Naive thymus-derived CD4-positive, alpha-beta T cell (primary cell): ENCODE results near the gene SLC39A12. TPM values are rescaled to one million over a fixed set of nuclear protein-coding genes. Genes with fewer than 3 reads are reported as not detected.
"Not testable (repeated sequence)": the region's sequence is repeated elsewhere in the genome, so short reads cannot be mapped to it uniquely, and the experiment has no call there.

Source experiments
- ATAC-seq: fragments of 150-1000 bp; cut with Tn5 transposase; 2 replicates; pipeline ENCODE4 v1.10.0; 2021; ENCODE audit warnings: mild to moderate bottlenecking, moderate library complexity
- CTCF ChIA-PET: fragments of 350-600 bp; sonication (Branson Sonifier 250); formaldehyde crosslinking; loops from one replicate; lab custom pipeline; 2021; ENCODE audit warnings: antibody characterized with exemption; lab: Charles Lee
- POLR2A ChIA-PET: fragments of 350-600 bp; sonication (Branson Sonifier 250); formaldehyde crosslinking; loops from one replicate; lab custom pipeline; 2021; ENCODE audit warnings: antibody characterized with exemption, inconsistent platforms; lab: Charles Lee
- DNase-seq, 9 donors: peaks; one replicate each; pipeline versions ENCODE4 v3.0.0 to v3.0.0-alpha.2; 2020 to 2022; ENCODE audit warnings: mixed read lengths in 1 of 9
- H3K27ac ChIP-seq: one replicate; pipeline ENCODE4 v1.7.0; 2013; ENCODE audit warnings: mild to moderate bottlenecking, low read depth, low read length, moderate library complexity
- H3K27me3 ChIP-seq, 2 donors: one replicate each; pipeline ENCODE4 v1.7.0; 2013; ENCODE audit warnings: low read length in 2 of 2, mild to moderate bottlenecking in 2 of 2, moderate library complexity in 2 of 2; ENCODE audit not compliant: control insufficient read depth in 2 of 2, insufficient read depth in 2 of 2
- H3K36me3 ChIP-seq, 3 experiments: 1 replicate in 2 of 3; 2 replicates in 1 of 3; pipeline ENCODE4 v1.7.0; 2013; ENCODE audit warnings: low read length in 3 of 3, mild to moderate bottlenecking in 3 of 3, moderate library complexity in 1 of 3; ENCODE audit not compliant: insufficient read depth in 3 of 3, control insufficient read depth in 2 of 3
- H3K4me1 ChIP-seq, 2 donors: one replicate each; pipeline ENCODE4 v1.7.0; 2013; ENCODE audit warnings: low read length in 2 of 2, mild to moderate bottlenecking in 2 of 2, moderate library complexity in 1 of 2; ENCODE audit not compliant: control insufficient read depth in 2 of 2, insufficient read depth in 2 of 2
- H3K4me3 ChIP-seq: 2 replicates; pipeline ENCODE4 v1.7.0; 2013; ENCODE audit warnings: mild to moderate bottlenecking, low read length
- H3K9me3 ChIP-seq, 3 experiments: 1 replicate in 2 of 3; 2 replicates in 1 of 3; pipeline ENCODE4 v1.7.0; 2013; ENCODE audit warnings: low read length in 3 of 3; ENCODE audit not compliant: control insufficient read depth in 2 of 3
- H3K27ac Mint-ChIP-seq, 9 donors: one replicate each; pipeline ENCODE4 v1.8.0; 2020 to 2022; ENCODE audit warnings: mixed read lengths in 9 of 9, mild to moderate bottlenecking in 8 of 9, moderate library complexity in 5 of 9, inconsistent platforms in 2 of 9
- H3K27me3 Mint-ChIP-seq, 5 donors: one replicate each; pipeline ENCODE4 v1.8.0; 2021 to 2022; ENCODE audit warnings: mixed read lengths in 5 of 5, mild to moderate bottlenecking in 1 of 5
- H3K36me3 Mint-ChIP-seq, 5 donors: one replicate each; pipeline ENCODE4 v1.8.0; 2020 to 2022; ENCODE audit warnings: mixed read lengths in 5 of 5, mild to moderate bottlenecking in 3 of 5, inconsistent platforms in 1 of 5
- H3K4me1 Mint-ChIP-seq, 7 donors: one replicate each; pipeline ENCODE4 v1.8.0; 2020 to 2022; ENCODE audit warnings: mixed read lengths in 7 of 7, mild to moderate bottlenecking in 3 of 7, inconsistent platforms in 1 of 7
- H3K4me3 Mint-ChIP-seq, 10 donors: one replicate each; pipeline ENCODE4 v1.8.0; 2020 to 2022; ENCODE audit warnings: mild to moderate bottlenecking in 10 of 10, mixed read lengths in 10 of 10, moderate library complexity in 6 of 10, inconsistent platforms in 2 of 10
- H3K9me3 Mint-ChIP-seq, 11 donors: one replicate each; pipeline ENCODE4 v1.8.0; 2020 to 2022; ENCODE audit warnings: mixed read lengths in 11 of 11, mild to moderate bottlenecking in 4 of 11, inconsistent platforms in 1 of 11, moderate library complexity in 1 of 11
- intact Hi-C, 2 donors: fragments of 100-400 bp; cut with micrococcal nuclease; formaldehyde crosslinking; loops; one replicate each; pipeline ENCODE4 v1.15.1; 2023
- polyA plus RNA-seq, 2 donors: library from polyadenylated mRNA; unstranded; fragments of 300-500 nt; fragmentation: Illumina TruSeq; gene quantifications; one replicate each; pipeline ENCODE4 v1.2.3, GENCODE V29; 2021
- total RNA-seq, 6 experiments: library from RNA in 5 of 6; stranded (reverse) in 5 of 6; gene quantifications; 1 replicate in 5 of 6; 2 replicates in 1 of 6; pipeline ENCODE4 v1.2.3 and lab custom pipeline; 2021 to 2026

SLC39A12 gene
- total and polyA plus RNA-seq, 7 experiments from 2014 or later = not detected

DNA sequence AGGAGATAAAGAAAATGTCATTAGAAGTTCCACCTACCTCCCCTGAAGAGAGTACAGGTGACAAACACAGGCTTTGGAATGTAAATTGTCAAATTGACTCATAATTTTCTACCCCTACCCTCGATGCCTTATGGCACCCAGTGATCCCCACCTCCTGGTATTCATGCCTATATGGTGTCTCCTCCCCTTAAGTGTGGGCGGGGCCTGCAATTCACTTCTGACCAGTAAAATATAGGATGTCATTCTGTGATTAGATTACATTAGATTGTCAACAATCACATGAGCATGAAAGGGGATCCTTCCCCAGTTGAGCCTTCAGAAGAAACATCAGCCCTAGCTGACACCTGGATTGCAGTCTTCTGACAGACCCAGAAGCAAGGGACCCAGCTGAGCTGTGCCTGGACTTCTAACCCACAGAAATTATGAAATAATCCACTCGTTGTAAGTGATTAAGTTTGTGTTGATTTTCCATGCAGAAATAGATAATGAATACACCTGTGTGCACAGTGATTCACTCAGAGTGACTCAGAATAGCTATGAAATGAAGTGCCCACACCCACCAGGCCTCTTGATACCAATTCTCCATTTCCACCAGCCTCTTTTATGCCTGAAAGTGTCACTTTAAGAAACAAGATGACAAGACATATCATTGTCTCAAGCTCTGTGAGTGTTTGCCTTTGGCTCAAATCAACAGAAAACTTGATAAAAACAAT lies 8.5 kb upstream of the SLC39A12 start:
- H3K4me1 ChIP-seq = no peaks in the 10 kb centered on the region
- peaks cover 0 to 19% (median 7%) of the 10 kb centered on the region in 5 donors for H3K27me3 Mint-ChIP-seq
- H3K27ac ChIP-seq = no peak overlapping the region
- no peaks in the 10 kb centered on the region for H3K27me3 ChIP-seq
- peaks cover 0 to 9% (median 3%) of the 10 kb centered on the region in 11 donors for H3K9me3 Mint-ChIP-seq
- POLR2A ChIA-PET = no interaction called here
- no peaks in the 10 kb centered on the region for H3K36me3 ChIP-seq
- no peaks in the 10 kb centered on the region for H3K4me1 Mint-ChIP-seq
- no peak overlapping the region for H3K4me3 Mint-ChIP-seq
- no peak for DNase-seq
- H3K9me3 ChIP-seq = no peaks in the 10 kb centered on the region
- no peak for ATAC-seq
- H3K27ac Mint-ChIP-seq = no peak overlapping the region
- no peak overlapping the region for H3K4me3 ChIP-seq
- intact Hi-C loops = no loop called here
- CTCF ChIA-PET = no interaction called here
- no peaks in the 10 kb centered on the region for H3K36me3 Mint-ChIP-seq

DNA sequence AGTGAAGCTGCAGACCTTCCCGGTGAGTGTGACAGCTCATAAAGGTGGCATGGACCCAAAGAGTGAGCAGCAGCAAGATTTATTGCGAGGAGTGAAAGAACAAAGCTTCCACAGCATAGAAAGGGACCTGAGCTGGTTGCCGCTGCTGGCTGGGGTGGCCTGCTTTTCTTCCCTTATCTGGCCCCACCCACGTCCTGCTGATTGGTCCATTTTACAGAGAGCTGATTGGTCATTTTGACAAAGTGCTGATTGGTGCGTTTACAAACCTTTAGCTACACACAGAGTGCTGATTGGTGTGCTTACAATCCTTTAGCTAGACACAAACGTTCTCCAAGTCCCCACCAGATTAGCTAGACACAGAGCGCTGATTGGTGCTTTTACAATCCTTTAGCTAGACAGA lies 1.4 kb upstream of the SLC39A12 start:
- peaks cover 0 to 10% (median 0%) of the 10 kb centered on the region in 11 donors for H3K9me3 Mint-ChIP-seq
- H3K27ac ChIP-seq, intact Hi-C loops, CTCF ChIA-PET, H3K36me3 ChIP-seq, ATAC-seq, H3K4me1 Mint-ChIP-seq, H3K4me3 ChIP-seq, H3K27me3 ChIP-seq, H3K36me3 Mint-ChIP-seq, H3K9me3 ChIP-seq, H3K4me1 ChIP-seq, H3K4me3 Mint-ChIP-seq, DNase-seq, H3K27ac Mint-ChIP-seq, POLR2A ChIA-PET: not testable (repeated sequence)
- peaks cover 0 to 14% (median 4%) of the 10 kb centered on the region in 5 donors for H3K27me3 Mint-ChIP-seq

DNA sequence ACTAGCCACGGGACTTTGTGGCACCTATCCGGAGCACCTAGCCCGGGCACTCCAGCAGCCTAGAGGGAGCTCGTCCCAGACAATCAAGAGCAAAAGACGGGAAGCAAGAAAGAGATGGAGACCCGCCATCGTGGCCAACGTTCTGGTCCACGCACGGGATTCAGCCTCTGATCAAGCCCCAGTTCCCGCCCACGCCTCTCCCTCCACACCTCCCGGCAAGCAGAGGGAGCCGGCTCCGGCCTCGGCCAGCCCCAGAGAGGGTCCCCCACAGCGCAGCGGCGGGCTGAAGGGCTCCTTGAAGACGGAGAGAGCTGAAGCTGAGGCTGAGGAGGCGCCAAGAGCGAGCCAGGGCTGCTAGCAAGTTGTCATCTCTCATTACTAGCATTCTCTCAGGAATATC lies 992 bp upstream of the SLC39A12 start:
- no peaks in the 10 kb centered on the region for H3K4me1 Mint-ChIP-seq
- no peaks in the 10 kb centered on the region for H3K27me3 ChIP-seq
- DNase-seq (no peak), ATAC-seq (no peak)
- no peak overlapping the region for H3K4me3 Mint-ChIP-seq
- no peak overlapping the region for H3K27ac Mint-ChIP-seq
- no peaks in the 10 kb centered on the region for H3K36me3 ChIP-seq
- no peaks in the 10 kb centered on the region for H3K9me3 ChIP-seq
- no peaks in the 10 kb centered on the region for H3K36me3 Mint-ChIP-seq
- no peaks in the 10 kb centered on the region for H3K4me1 ChIP-seq
- H3K27ac ChIP-seq = no peak overlapping the region
- intact Hi-C loops = no loop called here
- ChIA-PET CTCF (no interaction called here), POLR2A (no interaction called here)
- H3K9me3 Mint-ChIP-seq = peaks cover 0 to 10% (median 0%) of the 10 kb centered on the region in 11 donors
- H3K27me3 Mint-ChIP-seq = peaks cover 0 to 14% (median 4%) of the 10 kb centered on the region in 5 donors
- H3K4me3 ChIP-seq = no peak overlapping the region

DNA sequence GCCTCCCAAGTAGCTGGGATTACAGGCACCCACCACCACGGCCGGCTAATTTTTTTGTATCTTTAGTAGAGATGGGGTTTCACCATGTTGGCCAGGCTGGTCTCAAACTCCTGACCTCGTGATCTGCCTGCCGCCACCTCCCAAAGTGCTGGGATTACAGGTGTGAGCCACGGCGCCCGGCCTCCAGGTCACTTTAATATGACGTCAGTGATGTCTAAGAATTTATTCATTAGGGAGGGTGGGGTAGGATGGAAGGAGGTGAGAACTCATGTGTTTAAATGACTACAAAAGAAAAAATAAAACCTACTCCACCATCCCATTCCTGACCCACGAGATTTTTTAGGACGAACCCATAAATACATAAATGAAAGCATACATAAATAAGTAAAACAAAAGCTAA lies 2.7 kb downstream of the SLC39A12 start:
- intact Hi-C loops, H3K27ac ChIP-seq, H3K27ac Mint-ChIP-seq, POLR2A ChIA-PET, H3K4me3 ChIP-seq, ATAC-seq, H3K36me3 Mint-ChIP-seq, DNase-seq, H3K27me3 ChIP-seq, H3K9me3 Mint-ChIP-seq, H3K27me3 Mint-ChIP-seq, H3K9me3 ChIP-seq, H3K4me3 Mint-ChIP-seq, H3K4me1 ChIP-seq, H3K36me3 ChIP-seq, H3K4me1 Mint-ChIP-seq: not testable (repeated sequence)
- CTCF ChIA-PET = interaction anchor here (0.5 to 0.6 kb wide), 2 partner anchors 60 to 869 kb away, joined by 3 read pairs; no protein-coding TSS in a partner anchor

DNA sequence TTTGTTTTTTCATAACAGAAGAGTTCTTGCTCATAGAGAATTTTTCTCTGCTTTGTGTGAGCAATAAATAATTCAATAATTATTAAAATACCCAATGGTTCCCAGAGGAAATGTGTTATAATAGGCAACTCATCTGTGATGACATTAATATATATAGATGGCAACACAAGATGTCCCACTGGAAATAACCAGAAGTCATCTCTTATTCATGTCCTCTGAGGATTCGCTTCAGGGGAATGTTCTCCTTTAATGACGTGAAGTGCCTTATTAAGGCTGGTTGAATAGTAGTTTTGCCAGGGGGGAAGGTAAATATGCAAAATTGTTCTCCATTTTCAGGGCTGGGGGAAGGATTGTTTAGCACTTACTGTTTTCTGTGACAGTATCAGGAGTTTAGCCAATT lies 3.1 kb downstream of the SLC39A12 start:
- Histone ChIP-seq H3K4me1 (no peaks in the 10 kb centered on the region), H3K36me3 (no peaks in the 10 kb centered on the region), H3K27ac (no peak overlapping the region), H3K4me3 (no peak overlapping the region), H3K9me3 (no peaks in the 10 kb centered on the region), H3K27me3 (no peaks in the 10 kb centered on the region)
- no peaks in the 10 kb centered on the region for H3K4me1 Mint-ChIP-seq
- H3K27me3 Mint-ChIP-seq = peaks cover 0 to 10% (median 0%) of the 10 kb centered on the region in 5 donors
- ChIA-PET POLR2A (no interaction called here), CTCF (interaction anchor here (0.5 to 0.6 kb wide), 2 partner anchors 60 to 868 kb away, joined by 3 read pairs; no protein-coding TSS in a partner anchor)
- ATAC-seq = no peak
- DNase-seq = no peak
- intact Hi-C loops = no loop called here
- no peaks in the 10 kb centered on the region for H3K36me3 Mint-ChIP-seq
- peaks cover 0 to 12% (median 2%) of the 10 kb centered on the region in 11 donors for H3K9me3 Mint-ChIP-seq
- no peak overlapping the region for H3K4me3 Mint-ChIP-seq
- no peak overlapping the region for H3K27ac Mint-ChIP-seq

DNA sequence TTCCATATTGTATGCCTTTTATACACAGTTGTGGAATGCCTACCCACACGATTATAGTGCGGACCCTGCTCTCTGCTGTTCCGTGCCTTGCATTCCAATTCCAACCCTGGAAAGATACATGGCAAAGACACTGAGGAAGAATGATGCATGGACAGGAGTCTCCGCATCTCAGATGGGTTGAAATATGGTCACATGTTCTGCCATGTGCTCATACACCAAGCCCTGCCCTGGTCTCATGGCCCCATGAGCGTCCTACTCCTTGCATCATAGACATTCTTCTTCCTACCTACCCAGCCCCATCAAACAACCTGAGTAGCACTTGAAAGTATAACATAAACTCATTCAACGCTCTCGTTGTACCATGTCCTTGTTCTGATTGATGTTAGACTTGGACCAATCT lies 6.3 kb downstream of the SLC39A12 start:
- Histone ChIP-seq H3K9me3 (no peaks in the 10 kb centered on the region), H3K27ac (no peak overlapping the region), H3K36me3 (no peaks in the 10 kb centered on the region), H3K4me3 (no peak overlapping the region), H3K4me1 (no peaks in the 10 kb centered on the region), H3K27me3 (no peaks in the 10 kb centered on the region)
- intact Hi-C loops = no loop called here
- ChIA-PET CTCF (no interaction called here), POLR2A (no interaction called here)
- Mint-ChIP-seq H3K4me3 (no peak overlapping the region), H3K9me3 (peaks cover 0 to 10% (median 4%) of the 10 kb centered on the region in 11 donors), H3K36me3 (no peaks in the 10 kb centered on the region), H3K4me1 (no peaks in the 10 kb centered on the region), H3K27me3 (peaks cover 0 to 19% (median 0%) of the 10 kb centered on the region in 5 donors), H3K27ac (no peak overlapping the region)
- ATAC-seq (no peak), DNase-seq (no peak)

DNA sequence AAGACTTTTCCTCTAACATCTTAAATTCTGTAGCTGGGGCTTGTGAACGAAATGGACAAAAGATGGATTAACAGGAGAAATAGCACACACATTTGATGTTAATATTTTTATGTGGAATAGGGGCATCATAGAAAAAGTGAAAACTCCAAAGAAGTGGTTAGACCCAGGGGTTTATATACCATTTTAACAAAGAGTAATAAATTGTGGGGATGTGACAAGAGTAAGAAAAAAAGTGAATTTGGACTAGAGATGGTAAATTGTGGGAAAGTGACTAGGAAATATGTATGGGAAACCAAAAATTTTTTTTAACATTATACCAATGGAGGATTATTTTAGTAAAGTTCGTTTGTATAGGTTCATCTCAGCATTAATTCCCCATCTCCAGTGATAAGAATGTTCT lies 8.2 kb downstream of the SLC39A12 start:
- CTCF ChIA-PET = no interaction called here
- intact Hi-C loops = no loop called here

More for the DNA sequence above, 8.2 kb downstream of the SLC39A12 start:
- H3K4me3 Mint-ChIP-seq = no peak overlapping the region
- Histone ChIP-seq H3K27ac (no peak overlapping the region), H3K9me3 (no peaks in the 10 kb centered on the region), H3K4me3 (no peak overlapping the region), H3K4me1 (no peaks in the 10 kb centered on the region), H3K27me3 (no peaks in the 10 kb centered on the region), H3K36me3 (no peaks in the 10 kb centered on the region)
- H3K27me3 Mint-ChIP-seq = peaks cover 0 to 15% (median 0%) of the 10 kb centered on the region in 5 donors
- peaks cover 0 to 10% (median 5%) of the 10 kb centered on the region in 11 donors for H3K9me3 Mint-ChIP-seq
- no peak overlapping the region for H3K27ac Mint-ChIP-seq
- ATAC-seq (no peak), DNase-seq (no peak)
- POLR2A ChIA-PET = no interaction called here
- no peaks in the 10 kb centered on the region for H3K36me3 Mint-ChIP-seq
- H3K4me1 Mint-ChIP-seq = no peaks in the 10 kb centered on the region
